ENCODE measurements around the gene DAZAP1.
"Not testable (repeated sequence)": the region's sequence is repeated elsewhere in the genome, so short reads cannot be mapped to it uniquely, and the experiment has no call there.

Gene DAZAP1

DNA sequence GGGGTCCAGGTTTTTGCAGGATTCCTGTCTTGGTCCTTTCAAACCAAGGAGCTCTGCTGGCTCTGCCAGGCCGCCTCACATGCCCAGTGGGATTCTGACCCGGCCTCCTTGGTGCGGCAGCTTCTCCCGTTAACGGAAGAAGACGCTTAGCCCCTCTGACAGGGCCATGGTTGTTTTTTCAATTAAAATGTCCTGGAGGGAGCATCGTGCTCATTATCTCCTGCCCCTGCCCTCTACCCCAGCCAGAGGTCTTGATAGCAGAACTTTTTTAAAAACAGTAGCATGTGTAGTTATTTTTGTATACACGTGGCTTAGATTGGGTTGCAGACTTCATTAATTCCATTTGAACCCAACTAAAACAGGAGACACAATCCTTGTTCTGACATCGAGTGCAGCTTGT, 19.4 kb downstream of the DAZAP1 start:
- no peak for DNase-seq

DNA sequence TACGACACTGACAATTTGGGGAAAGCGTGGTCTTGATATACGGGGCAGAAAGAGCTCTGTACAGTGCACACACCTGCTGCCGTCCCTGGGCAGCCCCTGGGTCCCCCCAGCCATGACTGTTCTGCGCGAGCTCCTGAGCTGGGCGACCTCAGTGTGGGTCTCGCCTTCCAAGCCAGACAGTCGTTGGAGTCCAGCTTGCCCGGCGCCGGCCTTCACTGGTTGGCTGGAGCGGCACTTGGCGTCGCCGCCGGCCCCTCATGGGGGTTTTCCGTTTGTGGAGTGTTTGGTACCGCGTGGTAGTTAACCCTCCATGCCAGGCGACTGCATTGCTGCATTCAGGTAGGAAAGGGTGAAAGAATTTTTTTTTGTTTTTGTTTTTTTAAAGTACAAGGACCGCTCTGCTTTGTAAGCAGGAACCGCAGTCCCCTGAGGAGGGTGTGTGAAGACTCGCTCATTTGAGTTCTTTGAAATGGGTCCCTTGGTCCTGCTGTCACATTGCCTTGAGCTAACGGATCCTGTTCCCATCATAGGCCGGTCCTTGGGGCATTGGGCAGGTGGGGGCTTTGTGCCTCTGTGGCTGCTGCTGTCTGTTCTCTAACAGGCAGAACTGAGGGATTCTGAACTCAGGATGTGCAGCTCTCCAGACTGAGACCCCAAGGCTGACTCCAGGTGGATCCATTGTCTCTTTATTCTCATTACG, 20.0 kb downstream of the DAZAP1 start:
- DNase-seq, result no peak

DNA sequence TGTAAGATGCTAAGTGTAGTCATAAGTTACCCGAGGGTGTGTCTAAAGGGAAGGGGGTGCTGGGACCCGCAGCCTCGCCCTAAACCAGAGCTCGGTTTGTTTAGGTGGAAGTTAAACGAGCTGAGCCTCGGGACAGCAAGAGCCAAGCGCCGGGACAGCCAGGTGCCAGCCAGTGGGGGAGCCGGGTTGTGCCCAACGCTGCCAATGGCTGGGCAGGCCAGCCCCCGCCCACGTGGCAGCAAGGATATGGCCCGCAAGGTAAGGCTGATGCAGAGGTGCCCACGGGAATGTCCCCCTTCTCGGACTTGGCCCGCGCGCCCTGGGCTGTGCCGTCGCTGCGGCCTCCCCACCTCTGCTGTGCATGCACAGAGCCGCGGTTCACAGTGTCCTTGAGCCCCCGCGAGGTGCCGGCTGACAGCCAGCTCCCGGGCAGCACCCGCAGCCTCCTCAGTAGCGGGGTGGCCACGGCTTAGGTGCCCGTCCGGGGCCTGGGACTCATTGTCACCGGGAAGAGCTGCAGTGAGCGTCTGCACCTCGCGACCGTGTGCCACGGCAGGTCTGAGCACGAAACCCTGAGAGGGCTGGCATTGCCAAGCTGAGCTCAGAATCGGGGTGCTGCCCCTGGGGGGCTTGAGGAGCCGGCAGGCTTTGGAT, 21.5 kb downstream of the DAZAP1 start:
- no peak for DNase-seq

GRCh38 chr19:1429750-1430149, 22.4 kb downstream of the DAZAP1 start:
- DNase-seq, result no peak

DNA sequence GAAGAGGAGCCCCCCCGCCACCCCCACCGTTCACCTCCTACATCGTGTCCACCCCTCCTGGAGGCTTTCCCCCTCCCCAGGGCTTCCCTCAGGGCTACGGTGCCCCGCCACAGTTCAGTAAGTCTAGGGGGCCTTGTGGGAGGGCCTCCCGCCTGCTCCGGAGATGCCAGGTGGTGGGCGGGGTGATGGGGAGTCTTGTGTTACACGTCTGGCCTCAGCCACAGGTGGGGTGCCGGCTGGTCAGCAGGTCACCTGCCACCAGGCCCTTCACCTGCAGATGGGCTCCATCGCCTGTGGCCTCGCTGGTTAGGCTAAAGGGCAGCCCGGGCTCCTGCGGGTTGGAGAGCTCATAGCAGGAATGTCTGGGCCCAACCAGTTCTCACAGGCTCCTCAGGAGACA, 22.9 kb downstream of the DAZAP1 start:
- DNase-seq, result no peak

GRCh38 chr19:1431759-1432506, 24.5 kb downstream of the DAZAP1 start:
- no peak for DNase-seq

DNA sequence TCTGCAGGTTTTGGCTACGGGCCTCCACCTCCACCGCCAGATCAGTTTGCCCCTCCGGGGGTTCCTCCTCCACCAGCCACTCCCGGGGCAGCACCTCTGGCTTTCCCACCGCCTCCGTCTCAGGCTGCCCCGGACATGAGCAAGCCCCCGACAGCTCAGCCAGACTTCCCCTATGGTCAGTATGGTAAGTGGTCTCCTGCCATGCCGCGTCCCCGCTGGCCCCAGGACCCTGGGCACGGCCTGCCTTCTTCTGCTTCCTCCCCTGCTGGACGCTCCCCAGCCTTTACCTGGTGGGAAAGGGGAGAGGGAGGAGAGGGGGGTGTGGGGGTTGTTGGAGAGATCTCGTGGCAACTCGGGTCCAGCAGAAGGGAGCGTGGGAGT, 25.1 kb downstream of the DAZAP1 start:
- no peak for DNase-seq

GRCh38 chr19:1433119-1434039, 26.0 kb downstream of the DAZAP1 start:
- DNase-seq, result no peak

GRCh38 chr19:1434040-1434366, 26.6 kb downstream of the DAZAP1 start:
- DNase-seq, result no peak

DNA sequence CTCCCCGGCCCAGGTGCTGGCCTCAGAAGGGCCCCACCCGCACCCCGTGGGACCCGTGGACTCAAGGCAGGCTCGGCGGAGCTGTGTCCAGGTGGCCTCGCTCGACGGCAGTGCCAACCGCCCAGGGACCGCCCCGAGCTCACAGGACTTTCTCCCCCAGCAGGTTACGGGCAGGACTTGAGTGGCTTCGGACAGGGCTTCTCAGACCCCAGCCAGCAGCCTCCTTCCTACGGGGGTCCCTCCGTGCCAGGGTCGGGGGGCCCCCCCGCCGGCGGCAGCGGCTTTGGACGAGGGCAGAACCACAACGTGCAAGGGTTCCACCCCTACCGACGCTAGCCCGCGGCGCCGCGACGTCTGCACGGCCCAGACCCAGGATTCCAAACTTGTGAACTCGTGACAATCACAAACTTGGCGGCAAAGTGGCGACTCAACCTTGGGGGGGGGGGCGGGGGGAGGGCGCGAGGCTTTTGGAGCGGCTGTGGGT, 27.2 kb downstream of the DAZAP1 start:
- no peak for DNase-seq

DNA sequence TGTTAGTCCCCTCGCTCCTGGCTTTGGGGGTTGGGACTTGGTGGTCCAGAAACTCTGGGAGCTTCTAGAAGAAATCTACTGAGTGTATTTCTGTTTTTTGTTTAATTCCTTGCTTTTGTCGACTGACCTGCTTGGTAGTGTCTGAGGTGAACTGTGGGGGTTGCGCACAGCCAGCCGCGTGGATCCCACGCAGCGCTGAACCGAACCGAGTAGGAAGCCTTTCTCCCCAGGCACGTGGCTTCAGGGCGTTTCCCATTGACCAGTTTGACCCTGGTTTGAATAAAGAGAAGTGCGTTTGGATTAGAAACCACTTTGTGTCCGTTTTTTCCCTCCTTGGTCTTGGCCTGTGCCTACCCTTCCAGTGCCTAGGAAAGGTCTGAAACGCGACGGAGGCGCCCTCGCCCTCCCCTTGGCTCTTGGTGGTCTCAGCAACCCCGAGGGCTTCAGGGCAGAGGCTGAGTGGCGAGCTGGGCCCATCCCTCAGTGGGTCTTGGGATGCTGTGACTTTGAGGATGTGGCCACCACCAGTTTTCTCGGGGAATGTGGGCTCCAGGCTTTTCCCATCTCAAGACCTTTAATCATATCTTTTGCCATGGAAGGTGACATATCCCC, 28.1 kb downstream of the DAZAP1 start:
- DNase-seq, result no peak

GRCh38 chr19:1437609-1438008, 30.2 kb downstream of the DAZAP1 start:
- DNase-seq, result no peak

- peak; percentile 94 for DNase-seq
These were observed 30.9 kb downstream of the DAZAP1 start, which contains the start of gene RPS15 for GRCh38 chr19:1438035-1438932. Gene RPS15, plus strand, starts transcription at chr19:1438396. Its CDS starts 30 bp downstream, at chr19:1438426.

- no peak for DNase-seq
These were observed 31.6 kb downstream of the DAZAP1 start for GRCh38 chr19:1438933-1439354.

DNA sequence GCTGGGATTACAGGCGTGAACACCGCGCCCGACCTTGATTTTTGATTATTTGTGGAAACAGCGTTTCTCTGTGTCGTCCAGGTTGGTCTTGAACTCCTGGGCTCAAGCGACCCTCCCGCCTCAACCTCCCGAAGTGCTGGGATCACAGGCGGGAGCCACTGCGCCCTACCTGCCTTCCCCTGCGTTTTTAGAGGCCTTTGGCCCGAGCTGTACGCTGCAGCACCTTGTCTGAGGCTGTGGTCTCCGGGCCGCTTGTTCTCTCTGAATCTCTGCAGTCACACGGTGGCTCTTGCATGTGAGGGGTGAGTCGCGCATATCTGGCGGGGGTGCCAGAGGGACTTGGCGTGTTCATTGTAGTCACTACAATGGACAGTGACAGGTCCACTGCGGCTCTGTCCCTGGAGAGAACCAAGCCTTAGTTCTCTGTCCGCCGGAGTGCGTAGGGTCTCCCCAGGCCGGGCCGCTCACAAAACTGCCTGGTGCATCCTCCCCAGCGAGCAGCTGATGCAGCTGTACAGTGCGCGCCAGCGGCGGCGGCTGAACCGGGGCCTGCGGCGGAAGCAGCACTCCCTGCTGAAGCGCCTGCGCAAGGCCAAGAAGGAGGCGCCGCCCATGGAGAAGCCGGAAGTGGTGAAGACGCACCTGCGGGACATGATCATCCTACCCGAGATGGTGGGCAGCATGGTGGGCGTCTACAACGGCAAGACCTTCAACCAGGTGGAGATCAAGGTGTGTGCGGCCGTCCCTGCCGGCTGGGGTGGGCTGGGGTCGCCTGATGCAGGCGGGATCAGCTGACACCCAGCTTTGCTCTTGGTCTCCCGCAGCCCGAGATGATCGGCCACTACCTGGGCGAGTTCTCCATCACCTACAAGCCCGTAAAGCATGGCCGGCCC, 32.4 kb downstream of the DAZAP1 start:
- DNase-seq, result not testable (repeated sequence)

GRCh38 chr19:1440418-1440801, 33.0 kb downstream of the DAZAP1 start:
- no peak for DNase-seq

DNA sequence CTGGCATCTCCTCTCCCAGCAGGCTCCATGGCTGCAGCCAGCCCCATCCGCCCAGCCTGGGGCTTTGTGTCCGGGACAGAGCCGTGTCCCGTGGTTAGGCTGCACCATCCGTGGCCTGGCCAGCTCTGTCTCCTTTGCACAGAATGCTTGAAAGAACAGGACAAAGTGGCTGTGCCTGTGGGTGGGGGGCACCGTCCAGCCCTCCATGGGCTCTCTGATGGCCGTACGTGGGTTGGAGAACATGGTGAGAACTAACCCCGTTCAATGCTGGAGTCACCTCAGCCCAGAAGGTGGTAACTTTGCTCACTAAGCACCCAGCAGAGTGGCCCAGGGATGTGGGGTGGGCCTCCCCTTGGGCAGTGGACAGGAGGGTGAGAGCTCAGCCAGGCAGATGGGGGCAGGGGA, 33.6 kb downstream of the DAZAP1 start:
- DNase-seq, result no peak

- no peak for DNase-seq
These were observed 34.5 kb downstream of the DAZAP1 start for GRCh38 chr19:1441677-1442438.

GRCh38 chr19:1445185-1445931, 38.0 kb downstream of the DAZAP1 start:
- peak; percentile 29 for DNase-seq

All from COR-L47 (cell line).